Embryonic facial prominence (tissue), 1 donor: ENCODE measurements around the gene LPIN3.

Experiments used
- DNase-seq: peaks from one replicate; pipeline ENCODE4 v3.0.0-alpha.2; 2016; ENCODE audit errors: extremely low spot score

The LPIN3 gene

GRCh38 chr20:41392871-41393704 lies 52.5 kb downstream of the LPIN3 start:
- DNase-seq: no peak

DNA sequence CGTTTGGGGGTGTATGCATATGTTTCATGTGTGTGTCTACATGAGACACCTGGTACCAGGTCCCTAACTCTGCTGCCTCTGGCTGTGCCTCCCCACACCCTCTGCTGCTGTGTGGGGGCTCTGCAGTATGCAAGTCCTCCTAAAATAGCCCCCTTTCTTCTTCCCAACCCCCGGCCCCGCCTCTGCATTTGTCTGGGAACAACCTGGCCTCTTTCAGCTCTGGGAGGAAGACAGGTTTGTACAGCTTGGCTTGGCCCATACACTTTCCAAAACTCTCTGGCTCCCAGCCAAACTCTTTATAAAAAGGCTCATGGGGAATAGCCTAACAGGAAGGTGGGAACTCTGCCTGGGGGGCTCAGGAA lies 53.1 kb downstream of the LPIN3 start:
- no peak for DNase-seq

DNA sequence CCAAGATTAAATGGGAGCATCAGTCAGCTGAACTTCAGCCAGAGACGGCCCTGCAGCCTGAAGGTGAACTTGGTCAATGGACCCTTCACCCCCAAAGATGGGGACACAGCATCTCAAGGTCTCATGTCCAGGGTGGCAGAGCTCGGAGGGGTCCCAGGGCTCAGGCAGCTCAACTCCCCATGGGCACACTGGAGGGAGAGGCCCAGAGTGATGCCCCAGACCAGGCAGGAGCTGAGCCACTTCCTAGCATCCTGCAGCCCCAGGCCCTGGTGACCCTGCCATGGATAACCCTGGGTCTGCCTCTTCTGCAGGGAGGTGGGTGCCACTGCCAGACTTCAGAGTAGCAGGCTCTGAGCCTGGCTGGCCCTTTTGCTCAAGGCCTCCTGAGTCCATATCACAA lies 53.5 kb downstream of the LPIN3 start:
- DNase-seq: no peak

- no peak for DNase-seq
These were observed 54.5 kb downstream of the LPIN3 start for GRCh38 chr20:41394931-41395666.

DNA sequence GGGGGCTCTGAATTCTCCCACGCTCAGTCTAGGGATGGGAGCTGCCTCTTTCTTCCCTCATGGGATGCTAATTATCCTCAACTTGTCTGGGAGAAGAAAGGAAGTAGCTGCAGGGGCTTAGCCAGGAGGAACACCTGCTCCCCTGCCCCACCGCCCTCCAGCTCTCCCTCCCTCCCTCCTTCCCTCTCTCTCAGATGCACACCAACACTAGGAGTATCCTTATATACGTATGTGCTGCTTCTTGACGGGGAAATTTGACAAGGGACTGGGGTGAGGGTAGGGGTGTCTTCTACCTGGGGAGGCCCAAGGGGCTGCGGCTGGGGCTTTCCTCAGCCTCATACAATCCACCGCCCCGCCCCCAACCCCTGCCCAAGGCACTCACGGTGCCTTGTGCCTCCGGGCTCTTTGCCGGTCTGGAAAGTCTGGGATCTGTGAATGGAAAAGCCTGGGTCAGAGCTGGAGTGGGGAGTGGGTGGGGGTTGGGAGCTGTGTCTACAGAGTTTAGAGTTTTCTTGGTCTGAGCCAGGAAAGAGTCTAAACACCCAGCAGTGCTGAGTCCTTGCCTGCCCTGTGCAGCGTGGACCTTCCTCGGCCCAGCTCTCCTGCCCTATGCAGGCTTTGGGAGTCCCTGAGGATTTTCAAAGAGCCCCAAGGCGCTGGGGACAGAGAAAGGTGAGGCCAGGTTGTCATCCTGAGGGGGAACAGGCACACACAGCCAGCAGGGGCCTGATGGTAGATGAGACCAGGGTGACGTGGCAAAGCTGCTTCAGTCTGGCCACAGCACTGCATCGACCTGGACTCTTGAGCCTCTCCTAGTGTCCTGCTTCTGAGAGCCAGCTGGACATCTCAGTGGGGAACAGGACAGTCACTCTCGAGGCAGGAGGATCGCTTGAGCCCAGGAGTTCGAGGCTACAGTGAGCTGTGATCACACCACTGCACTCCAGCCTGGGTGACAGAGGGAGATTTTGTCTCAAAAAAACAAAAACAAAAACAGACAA lies 55.3 kb downstream of the LPIN3 start:
- no peak for DNase-seq

GRCh38 chr20:41398408-41398807 lies 57.8 kb downstream of the LPIN3 start:
- DNase-seq: no peak

DNA sequence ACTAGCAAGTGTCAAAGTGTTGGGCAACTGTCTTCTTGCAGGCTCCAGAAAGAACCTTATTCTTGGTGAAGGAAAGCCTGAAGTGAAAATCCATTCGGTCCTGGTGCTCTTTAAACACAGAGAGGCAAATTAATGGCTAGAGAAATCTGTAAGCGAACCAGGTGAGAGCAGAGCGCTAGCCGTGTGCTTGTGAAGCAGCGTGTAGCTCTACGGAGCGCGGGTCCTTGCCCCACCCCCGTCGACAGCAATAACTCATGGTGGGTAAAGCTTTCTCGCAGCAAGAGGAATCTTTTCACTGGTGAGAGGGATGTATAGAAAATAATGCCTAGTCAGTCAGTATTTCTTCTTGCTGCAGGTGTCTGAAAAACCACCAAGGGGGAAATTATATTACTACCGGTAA lies 63.0 kb downstream of the LPIN3 start:
- DNase-seq: no peak

DNA sequence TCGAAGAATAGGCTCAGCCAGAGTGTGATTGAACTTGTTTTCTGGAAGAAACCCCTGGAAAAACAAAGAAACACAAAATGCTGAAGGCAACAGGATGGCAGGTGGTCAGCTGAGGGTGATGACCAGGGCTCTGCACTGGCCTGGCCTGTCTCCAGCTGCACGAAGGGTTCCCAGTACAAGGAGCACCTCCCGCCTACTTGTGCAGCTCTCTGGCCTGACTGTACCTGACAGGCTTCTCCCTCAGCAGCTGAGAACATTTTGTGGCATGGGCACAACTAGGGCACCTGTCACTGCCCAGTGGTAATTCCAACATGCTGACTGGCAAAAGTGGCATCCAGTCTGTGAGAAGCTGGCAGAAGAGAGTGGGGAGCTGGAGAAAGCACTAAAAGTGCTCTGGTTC lies 64.8 kb downstream of the LPIN3 start:
- DNase-seq: no peak

DNA sequence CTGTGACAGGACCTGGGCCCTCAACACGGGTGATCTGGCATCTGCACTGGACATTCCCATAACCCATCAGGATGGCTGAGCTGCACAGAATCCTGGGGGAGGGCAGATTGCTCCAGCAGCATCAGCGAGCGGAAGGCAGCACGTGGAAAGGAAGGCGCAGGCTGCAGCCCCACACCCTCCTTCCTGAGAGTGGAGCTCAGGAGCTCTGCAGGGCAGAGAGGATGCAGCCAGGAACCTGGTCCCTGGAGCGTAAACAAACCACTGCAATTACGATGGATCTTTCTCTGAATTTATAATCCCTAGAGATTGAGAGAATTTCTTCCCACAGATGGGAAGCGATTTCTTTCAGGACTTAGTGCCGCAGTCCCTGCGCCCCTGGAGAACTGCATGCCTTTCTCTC lies 65.7 kb downstream of the LPIN3 start:
- DNase-seq: no peak

DNA sequence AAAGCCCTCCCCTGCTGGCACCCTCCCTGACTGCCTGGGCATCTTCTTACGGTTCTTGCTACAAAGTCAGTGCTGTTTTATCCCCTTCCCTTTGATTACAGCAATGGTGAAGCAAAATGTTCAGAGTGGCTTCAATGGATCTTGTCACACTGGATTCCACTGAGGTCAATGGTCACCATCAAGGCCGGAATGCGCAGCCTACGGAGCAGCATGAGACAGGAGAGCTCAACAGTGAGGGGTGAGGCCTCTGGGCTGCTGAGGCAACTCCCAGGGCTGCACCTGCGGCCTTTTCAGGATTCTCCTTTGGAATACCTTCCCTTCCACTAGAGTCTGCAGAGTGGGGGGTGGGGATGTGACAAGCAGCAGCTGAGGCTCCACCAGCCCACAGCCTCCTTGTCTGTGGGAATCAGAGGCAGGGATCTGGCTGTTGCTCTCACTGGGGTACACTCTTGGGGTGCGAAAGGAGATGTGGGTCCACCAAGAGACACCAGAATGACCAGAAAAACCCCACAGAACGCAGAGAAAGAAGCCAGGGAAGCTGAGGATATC lies 66.3 kb downstream of the LPIN3 start:
- no peak for DNase-seq

GRCh38 chr20:41407607-41408006 lies 67.0 kb downstream of the LPIN3 start:
- DNase-seq: no peak

DNA sequence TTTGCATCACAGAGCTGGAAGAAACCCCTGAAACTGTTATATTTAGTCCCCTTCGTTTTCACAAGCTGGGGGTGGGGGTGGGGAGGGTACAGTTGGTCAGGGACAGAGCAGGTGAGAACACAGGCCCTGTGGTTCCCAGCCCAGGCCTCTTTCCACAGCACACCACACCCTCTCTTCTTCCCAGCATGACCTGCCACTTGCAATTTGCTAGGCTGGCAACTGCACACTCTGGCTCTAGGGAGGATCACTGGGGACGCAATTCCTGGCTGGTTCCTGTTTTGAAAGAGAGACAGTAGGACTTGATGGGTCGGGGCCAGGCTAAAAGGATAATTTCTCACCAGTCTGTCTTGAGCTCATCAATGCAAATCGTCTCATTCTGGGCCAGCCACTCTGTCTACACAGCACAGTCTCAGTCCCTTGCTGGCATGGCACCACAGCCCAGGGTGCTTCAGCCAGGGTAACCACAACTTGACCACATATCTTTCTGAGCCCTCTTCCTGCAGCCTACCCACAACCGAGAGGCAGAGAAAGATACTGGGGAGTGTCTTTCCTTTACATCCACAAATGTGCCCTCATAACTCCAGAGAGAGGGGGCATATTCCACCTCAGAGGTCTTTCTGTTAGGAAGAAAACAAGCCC lies 67.7 kb downstream of the LPIN3 start:
- DNase-seq: no peak

- DNase-seq: no peak
These were observed 68.4 kb downstream of the LPIN3 start for GRCh38 chr20:41408986-41409385.
